Activated T-cell treated with anti-CD3 and anti-CD28 coated beads for 48 hours (primary cell): Measurements from ENCODE around the gene AP1S3.
"Not testable (repeated sequence)": the region's sequence is repeated elsewhere in the genome, so short reads cannot be mapped to it uniquely, and the experiment has no call there.

Experiments used
- DNase-seq: peaks from one replicate; pipeline ENCODE4 v3.0.0-alpha.2; 2020; ENCODE audit warnings: low read depth

Gene AP1S3

GRCh38 chr2:223797811-223798721 is 39.3 kb downstream of the AP1S3 start:
- no peak for DNase-seq

- no peak for DNase-seq
Observed at GRCh38 chr2:223797037-223797436, 40.3 kb downstream of the AP1S3 start.

- DNase-seq = no peak
Observed at GRCh38 chr2:223789423-223789822, 48.0 kb downstream of the AP1S3 start.

- no peak for DNase-seq
Observed at GRCh38 chr2:223788826-223789225, 48.6 kb downstream of the AP1S3 start.

GRCh38 chr2:223788106-223788505 is 49.3 kb downstream of the AP1S3 start:
- not testable (repeated sequence) for DNase-seq

- no peak for DNase-seq
Observed at GRCh38 chr2:223787358-223787757, 50.0 kb downstream of the AP1S3 start.

- no peak for DNase-seq
Observed at GRCh38 chr2:223786943-223787342, 50.4 kb downstream of the AP1S3 start.

- no peak for DNase-seq
Observed at GRCh38 chr2:223786236-223786635, 51.1 kb downstream of the AP1S3 start.

- DNase-seq = no peak
Observed at GRCh38 chr2:223784221-223784772, 53.1 kb downstream of the AP1S3 start.

- no peak for DNase-seq
Observed at GRCh38 chr2:223782629-223783028, 54.8 kb downstream of the AP1S3 start.

- no peak for DNase-seq
Observed at GRCh38 chr2:223781560-223781959, 55.8 kb downstream of the AP1S3 start.

- peak; percentile 10 for DNase-seq
Observed at GRCh38 chr2:223779877-223780276, 57.5 kb downstream of the AP1S3 start.

- no peak for DNase-seq
Observed at GRCh38 chr2:223774193-223774592, 63.2 kb downstream of the AP1S3 start.

GRCh38 chr2:223772363-223772762 is 65.0 kb downstream of the AP1S3 start:
- DNase-seq = no peak

GRCh38 chr2:223771475-223771874 is 65.9 kb downstream of the AP1S3 start:
- no peak for DNase-seq

- no peak for DNase-seq
Observed at GRCh38 chr2:223768179-223768578, 69.2 kb downstream of the AP1S3 start.

- no peak for DNase-seq
Observed at GRCh38 chr2:223767341-223767740, 70.0 kb downstream of the AP1S3 start.

- DNase-seq = no peak
Observed at GRCh38 chr2:223765221-223765785, 72.1 kb downstream of the AP1S3 start.

GRCh38 chr2:223764796-223765195 is 72.6 kb downstream of the AP1S3 start:
- DNase-seq = no peak

- DNase-seq = no peak
Observed at GRCh38 chr2:223762853-223763252, 74.5 kb downstream of the AP1S3 start.

- not testable (repeated sequence) for DNase-seq
Observed at GRCh38 chr2:223761746-223762145, 75.6 kb downstream of the AP1S3 start.

GRCh38 chr2:223760838-223761502 is 76.4 kb downstream of the AP1S3 start:
- peak; percentile 34 for DNase-seq
